ENCODE data around the gene DUSP2.

The DUSP2 gene

DNA sequence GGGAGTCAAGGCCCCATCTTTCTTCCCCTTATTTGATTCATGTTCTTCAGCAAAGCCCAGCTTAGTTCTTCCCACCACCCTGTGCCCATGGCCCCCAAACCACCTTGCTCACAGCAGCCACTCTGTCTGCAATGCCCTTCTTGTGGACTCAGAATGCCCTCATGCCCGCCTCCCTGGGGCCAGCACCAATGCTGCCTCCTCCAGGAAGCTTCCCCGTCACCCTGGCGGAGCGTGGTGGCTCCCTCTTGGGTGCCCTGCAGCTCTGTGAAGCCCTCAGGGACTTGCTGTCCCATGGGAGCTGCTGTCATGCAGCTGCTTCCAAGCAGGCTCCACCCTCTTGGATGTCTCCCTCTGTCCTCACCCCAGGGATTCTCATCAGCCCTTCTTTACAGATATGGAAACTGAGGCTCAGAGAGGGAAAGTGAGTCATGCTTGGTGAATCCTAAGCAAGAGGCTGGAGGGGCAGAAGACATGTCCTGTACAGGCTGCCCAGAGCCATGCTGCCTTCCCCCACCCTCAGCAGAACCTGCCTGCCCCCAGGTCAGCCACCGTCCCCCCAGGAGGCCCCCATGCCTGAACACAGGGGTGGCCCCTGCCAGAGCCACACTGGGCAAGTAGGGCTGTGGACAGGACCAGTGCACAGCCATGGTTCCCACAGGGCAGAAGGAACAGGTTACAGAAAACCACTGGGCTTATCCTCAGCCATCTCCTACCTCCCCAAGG lies 11.8 kb upstream of the DUSP2 start:
- no peak for DNase-seq (ENCODE audit: extremely low read depth, low read depth)
- no peak overlapping the region for H3K4me3 ChIP-seq (replicated peaks; ENCODE audit: low read depth, low read length)
- TF ChIP-seq CTCF (IDR thresholded peaks at IDR 0.05; ENCODE audit: low read depth, low read length, missing control alignments) = no peak

DNA sequence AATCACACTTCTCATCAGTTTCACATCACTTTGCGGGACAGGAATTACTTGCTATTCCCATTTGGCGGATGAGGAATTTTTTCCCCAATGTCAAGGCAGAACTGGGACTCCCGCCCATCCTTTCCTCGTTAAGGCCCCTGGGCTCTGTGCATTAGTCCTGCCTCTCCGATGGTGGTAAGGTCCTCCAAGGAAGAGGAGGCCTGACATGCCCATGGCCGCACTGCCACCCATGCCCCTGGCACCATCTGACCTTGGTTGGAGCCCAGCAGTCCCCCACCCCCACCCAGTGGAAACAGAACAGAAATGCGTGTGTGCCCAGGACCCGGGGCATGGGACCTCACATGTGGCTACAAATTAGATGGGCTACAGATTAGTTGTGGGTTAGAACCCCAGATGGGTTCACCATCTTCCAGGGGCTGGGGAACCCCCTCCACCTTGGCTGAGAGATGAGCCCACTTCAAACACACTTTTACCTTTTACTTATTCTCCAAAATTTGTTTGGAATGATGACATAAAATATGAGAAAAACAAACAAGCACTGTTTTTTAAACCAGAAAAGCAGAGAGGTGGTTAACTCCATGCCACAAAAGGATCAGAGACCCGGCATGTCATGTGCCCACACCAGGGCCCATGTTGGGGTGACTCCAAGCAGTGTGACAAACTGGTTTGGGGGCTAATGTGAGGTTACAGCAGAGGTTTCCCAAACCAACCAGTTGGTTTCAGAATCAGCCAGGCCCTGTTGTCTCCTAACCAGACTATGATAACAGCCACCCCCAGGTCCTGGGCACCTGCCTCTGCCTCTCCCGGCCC lies 11.0 kb upstream of the DUSP2 start:
- no peak for DNase-seq (ENCODE audit: extremely low read depth, low read depth)
- H3K4me3 ChIP-seq (replicated peaks; ENCODE audit: low read depth, low read length) = no peak overlapping the region
- no peak for TF ChIP-seq CTCF (IDR thresholded peaks at IDR 0.05; ENCODE audit: low read depth, low read length, missing control alignments)

DNA sequence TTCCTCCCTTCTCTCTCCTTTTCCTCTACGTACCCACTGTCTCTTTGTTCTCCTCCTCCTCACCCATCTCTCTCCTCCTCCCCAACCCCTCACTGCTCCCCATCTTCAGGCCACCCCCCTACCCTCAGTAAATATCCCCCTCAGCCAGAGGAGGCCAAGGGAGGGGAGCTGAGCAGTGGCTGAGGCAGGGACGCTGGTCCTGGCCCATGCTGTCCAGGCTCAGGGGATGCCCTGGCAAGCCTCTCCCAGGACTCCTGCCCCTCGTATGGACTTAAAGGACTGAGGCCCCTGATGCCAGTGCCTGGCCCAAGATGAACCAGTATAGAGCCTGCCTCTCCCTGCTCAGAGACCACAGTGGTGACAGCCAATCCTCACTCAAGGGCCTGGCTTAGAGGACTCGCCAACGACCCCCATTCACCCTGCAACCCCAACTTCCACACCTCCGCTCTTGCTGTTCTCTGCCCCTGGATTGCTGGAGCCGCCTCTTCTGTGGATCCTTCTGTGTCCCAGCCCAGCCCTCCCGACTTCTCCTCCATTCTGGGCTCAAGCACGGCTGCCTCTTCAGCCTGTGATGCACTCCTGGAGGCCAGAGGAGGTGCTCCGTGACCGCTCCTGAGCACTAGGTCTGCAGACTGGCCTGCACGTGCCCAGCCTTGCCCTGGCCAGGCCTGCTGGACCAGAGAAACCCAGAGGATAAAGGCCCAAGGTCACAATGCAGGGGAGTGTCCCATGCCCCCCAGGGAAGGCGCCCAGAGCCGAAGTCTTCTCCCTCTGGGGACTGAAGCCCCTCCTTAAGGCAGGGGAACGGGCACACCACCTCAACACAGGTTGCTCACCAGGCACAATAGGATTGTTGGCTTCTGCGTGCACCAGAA lies 9.5 kb upstream of the DUSP2 start:
- TF ChIP-seq CTCF (IDR thresholded peaks at IDR 0.05; ENCODE audit: low read depth, low read length, missing control alignments) = no peak
- no peak overlapping the region for H3K4me3 ChIP-seq (replicated peaks; ENCODE audit: low read depth, low read length)
- no peak for DNase-seq (ENCODE audit: extremely low read depth, low read depth)

- TF ChIP-seq CTCF (IDR thresholded peaks at IDR 0.05; ENCODE audit: low read depth, low read length, missing control alignments) = no peak
- no peak overlapping the region for H3K4me3 ChIP-seq (replicated peaks; ENCODE audit: low read depth, low read length)
- DNase-seq (ENCODE audit: extremely low read depth, low read depth) = no peak
These were observed 8.8 kb upstream of the DUSP2 start for GRCh38 chr2:96153991-96154431.

- H3K4me3 ChIP-seq (replicated peaks; ENCODE audit: low read depth, low read length) = no peak overlapping the region
- DNase-seq (ENCODE audit: extremely low read depth, low read depth) = no peak
- TF ChIP-seq CTCF (IDR thresholded peaks at IDR 0.05; ENCODE audit: low read depth, low read length, missing control alignments) = no peak
These were observed 8.1 kb upstream of the DUSP2 start for GRCh38 chr2:96153291-96153713.

- DNase-seq (ENCODE audit: extremely low read depth, low read depth) = no peak
- H3K4me3 ChIP-seq (replicated peaks; ENCODE audit: low read depth, low read length) = no peak overlapping the region
- no peak for TF ChIP-seq CTCF (IDR thresholded peaks at IDR 0.05; ENCODE audit: low read depth, low read length, missing control alignments)
These were observed 7.3 kb upstream of the DUSP2 start for GRCh38 chr2:96152304-96153161.

All from HFF-Myc (cell line).